Measurements from ENCODE around the gene MUCL1.

The MUCL1 gene

GRCh38 chr12:54857406-54857805, 3.1 kb downstream of the MUCL1 start:
- no peak overlapping the region for H3K27ac ChIP-seq
- no peak for TF ChIP-seq ZFX (IDR thresholded peaks at IDR 0.05; ENCODE audit: borderline replicate concordance)
- TF ChIP-seq, protein P1, sequence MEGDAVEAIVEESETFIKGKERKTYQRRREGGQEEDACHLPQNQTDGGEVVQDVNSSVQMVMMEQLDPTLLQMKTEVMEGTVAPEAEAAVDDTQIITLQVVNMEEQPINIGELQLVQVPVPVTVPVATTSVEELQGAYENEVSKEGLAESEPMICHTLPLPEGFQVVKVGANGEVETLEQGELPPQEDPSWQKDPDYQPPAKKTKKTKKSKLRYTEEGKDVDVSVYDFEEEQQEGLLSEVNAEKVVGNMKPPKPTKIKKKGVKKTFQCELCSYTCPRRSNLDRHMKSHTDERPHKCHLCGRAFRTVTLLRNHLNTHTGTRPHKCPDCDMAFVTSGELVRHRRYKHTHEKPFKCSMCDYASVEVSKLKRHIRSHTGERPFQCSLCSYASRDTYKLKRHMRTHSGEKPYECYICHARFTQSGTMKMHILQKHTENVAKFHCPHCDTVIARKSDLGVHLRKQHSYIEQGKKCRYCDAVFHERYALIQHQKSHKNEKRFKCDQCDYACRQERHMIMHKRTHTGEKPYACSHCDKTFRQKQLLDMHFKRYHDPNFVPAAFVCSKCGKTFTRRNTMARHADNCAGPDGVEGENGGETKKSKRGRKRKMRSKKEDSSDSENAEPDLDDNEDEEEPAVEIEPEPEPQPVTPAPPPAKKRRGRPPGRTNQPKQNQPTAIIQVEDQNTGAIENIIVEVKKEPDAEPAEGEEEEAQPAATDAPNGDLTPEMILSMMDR (IDR thresholded peaks at IDR 0.05), result no peak

DNA sequence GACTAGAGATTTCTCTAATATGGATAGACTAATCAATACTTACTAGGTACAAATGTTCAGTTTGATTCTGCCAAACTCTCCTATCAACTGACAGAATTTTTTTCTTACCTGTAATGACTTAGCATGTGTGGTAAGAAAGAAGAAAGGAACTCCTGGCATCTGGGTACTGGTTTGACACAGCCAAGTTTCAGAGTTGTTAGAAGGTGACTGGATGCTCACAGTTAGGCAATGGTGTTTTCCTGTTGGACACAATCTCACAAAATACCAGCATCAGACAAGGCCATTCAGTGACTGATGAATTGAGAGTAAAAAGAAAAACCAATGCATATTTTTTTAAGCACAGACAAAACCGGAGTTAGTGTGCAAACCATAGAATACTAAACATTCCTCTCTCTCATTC, 4.2 kb downstream of the MUCL1 start:
- H3K27ac ChIP-seq, result no peak overlapping the region
- TF ChIP-seq ZFX (IDR thresholded peaks at IDR 0.05; ENCODE audit: borderline replicate concordance), result no peak

DNA sequence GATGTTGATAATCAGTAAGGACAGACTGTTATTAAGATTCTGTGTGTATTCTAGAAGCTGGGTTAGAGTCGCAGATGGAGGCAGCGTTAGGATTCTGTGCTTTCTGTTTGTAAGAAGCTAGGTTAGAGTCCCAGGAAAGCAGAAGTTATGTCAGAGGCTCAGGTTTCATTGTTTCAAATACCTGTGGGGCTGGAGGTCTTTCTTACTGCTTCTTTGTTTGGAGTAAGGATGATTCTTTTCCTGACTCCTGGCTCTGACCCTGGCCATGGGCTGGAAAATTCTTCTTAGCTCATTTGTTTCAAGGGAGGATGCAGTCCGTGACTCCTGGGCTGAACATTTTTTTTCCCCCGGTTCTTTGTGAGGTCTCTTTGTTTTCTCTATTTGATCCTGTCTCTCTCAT, 5.2 kb downstream of the MUCL1 start:
- H3K27ac ChIP-seq, result no peak overlapping the region
- TF ChIP-seq ZFX (IDR thresholded peaks at IDR 0.05; ENCODE audit: borderline replicate concordance), result no peak
- TF ChIP-seq, protein P1 (IDR thresholded peaks at IDR 0.05), result no peak

DNA sequence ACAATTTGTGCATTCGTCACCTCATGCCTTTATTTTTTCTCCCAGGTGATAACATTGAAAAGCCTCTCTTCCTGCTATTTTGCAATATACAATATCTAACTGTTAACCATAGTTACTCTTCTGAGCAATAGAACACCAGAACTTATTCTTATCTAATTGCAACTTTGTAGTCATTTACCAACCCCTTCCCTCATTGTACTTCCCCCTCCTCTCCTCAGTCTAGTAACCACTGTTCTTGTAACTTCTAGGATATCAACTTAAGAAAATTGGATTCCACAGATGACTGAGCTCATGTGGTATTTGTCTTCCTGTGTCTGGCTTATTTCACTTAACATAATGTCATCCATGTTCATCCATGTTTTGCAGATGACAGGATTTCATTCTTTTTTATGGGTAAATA, 7.6 kb downstream of the MUCL1 start:
- TF ChIP-seq, protein P1 (IDR thresholded peaks at IDR 0.05), result no peak
- no peak for TF ChIP-seq ZFX (IDR thresholded peaks at IDR 0.05; ENCODE audit: borderline replicate concordance)
- no peak overlapping the region for H3K27ac ChIP-seq

- no peak overlapping the region for H3K27ac ChIP-seq
- TF ChIP-seq, protein P1 (IDR thresholded peaks at IDR 0.05), result no peak
- TF ChIP-seq ZFX (IDR thresholded peaks at IDR 0.05; ENCODE audit: borderline replicate concordance), result no peak
Measured at GRCh38 chr12:54863948-54864618, 9.8 kb downstream of the MUCL1 start.

DNA sequence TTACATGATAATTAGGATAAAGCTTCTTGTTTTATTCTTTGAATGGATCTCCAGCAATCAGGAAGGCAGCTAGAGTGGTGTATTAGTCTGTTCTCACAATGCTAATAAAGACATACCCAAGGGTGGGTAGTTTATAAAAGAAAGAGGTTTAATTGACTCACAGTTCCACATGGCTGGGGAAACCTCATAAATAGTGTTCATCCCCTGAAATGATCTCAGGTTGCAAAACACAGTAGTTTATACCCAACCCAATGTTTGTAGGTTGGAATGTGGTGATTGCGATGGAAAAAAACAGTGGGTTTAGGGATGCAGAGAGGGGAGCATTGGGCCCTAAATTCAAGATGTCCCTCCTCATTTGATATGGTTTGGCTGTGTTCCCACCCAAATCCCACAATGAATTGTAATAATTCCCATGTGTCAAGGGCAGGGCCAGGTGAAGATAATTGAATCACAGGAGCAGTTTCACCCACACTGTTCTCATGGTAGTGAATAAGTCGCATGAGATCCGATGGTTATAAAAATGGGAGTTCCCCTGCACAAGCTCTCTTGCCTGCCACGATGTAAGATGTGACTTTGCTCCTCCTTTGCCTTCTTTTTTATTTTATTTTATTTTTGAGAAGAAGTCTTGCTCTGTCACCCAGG, 11.5 kb downstream of the MUCL1 start:
- H3K27ac ChIP-seq, result no peak overlapping the region
- TF ChIP-seq, protein P1 (IDR thresholded peaks at IDR 0.05), result no peak
- TF ChIP-seq ZFX (IDR thresholded peaks at IDR 0.05; ENCODE audit: borderline replicate concordance), result no peak

GRCh38 chr12:54868690-54869089, 14.4 kb downstream of the MUCL1 start:
- TF ChIP-seq, protein P1 (IDR thresholded peaks at IDR 0.05), result no peak
- TF ChIP-seq ZFX (IDR thresholded peaks at IDR 0.05; ENCODE audit: borderline replicate concordance), result no peak
- H3K27ac ChIP-seq, result no peak overlapping the region

Data from 22Rv1 (cell line).